GM12878 (cell line): ENCODE measurements around the gene TERF2IP.

ENCODE experiments used
- CEBPB ChIP-seq, 2 experiments: fragments of 150-350 bp in 1 of 2; IDR thresholded peaks; 2 replicates each; pipeline ENCODE4 v1.6.1; 2012 to 2014; ENCODE audit warnings: low read depth in 2 of 2, low read length in 2 of 2, borderline replicate concordance in 1 of 2, inconsistent platforms in 1 of 2
- CHD2 ChIP-seq: IDR thresholded peaks from 2 replicates; pipeline ENCODE4 v1.6.1; 2011; ENCODE audit warnings: low read depth, low read length, improper control_type of control experiment, borderline replicate concordance
- HDAC2 ChIP-seq: fragments of 200-600 bp; sonication (generic); IDR thresholded peaks from 2 replicates; pipeline ENCODE4 v1.6.1; 2017
- MEF2A ChIP-seq: IDR thresholded peaks from 2 replicates; pipeline ENCODE4 v1.6.1; 2011; ENCODE audit warnings: low read depth, mild to moderate bottlenecking, low read length, moderate library complexity; ENCODE audit not compliant: insufficient read depth
- POLR2A ChIP-seq: IDR thresholded peaks from 2 replicates; pipeline ENCODE4 v1.6.1; 2011; ENCODE audit warnings: low read depth, mild to moderate bottlenecking, low read length
- POLR2AphosphoS5 ChIP-seq: IDR thresholded peaks from 2 replicates; pipeline ENCODE4 v1.6.1; 2011; ENCODE audit warnings: mild to moderate bottlenecking, low read length, inconsistent platforms
- WRNIP1 ChIP-seq: IDR thresholded peaks from 2 replicates; pipeline ENCODE4 v1.6.1; 2011; ENCODE audit warnings: low read depth, low read length, improper control_type of control experiment, borderline replicate concordance
- ZNF274 ChIP-seq: IDR thresholded peaks from one replicate; pipeline ENCODE4 v1.8.0; 2011; ENCODE audit not compliant: insufficient read length, insufficient read depth
- TF ChIP-seq, protein P1 (sequence below): fragments of 450-650 bp; IDR thresholded peaks from 2 replicates; pipeline ENCODE4 v1.6.1; 2017; ENCODE audit warnings: mild to moderate bottlenecking, low read depth, inconsistent platforms; ENCODE audit not compliant: poor library complexity, severe bottlenecking

DNA sequence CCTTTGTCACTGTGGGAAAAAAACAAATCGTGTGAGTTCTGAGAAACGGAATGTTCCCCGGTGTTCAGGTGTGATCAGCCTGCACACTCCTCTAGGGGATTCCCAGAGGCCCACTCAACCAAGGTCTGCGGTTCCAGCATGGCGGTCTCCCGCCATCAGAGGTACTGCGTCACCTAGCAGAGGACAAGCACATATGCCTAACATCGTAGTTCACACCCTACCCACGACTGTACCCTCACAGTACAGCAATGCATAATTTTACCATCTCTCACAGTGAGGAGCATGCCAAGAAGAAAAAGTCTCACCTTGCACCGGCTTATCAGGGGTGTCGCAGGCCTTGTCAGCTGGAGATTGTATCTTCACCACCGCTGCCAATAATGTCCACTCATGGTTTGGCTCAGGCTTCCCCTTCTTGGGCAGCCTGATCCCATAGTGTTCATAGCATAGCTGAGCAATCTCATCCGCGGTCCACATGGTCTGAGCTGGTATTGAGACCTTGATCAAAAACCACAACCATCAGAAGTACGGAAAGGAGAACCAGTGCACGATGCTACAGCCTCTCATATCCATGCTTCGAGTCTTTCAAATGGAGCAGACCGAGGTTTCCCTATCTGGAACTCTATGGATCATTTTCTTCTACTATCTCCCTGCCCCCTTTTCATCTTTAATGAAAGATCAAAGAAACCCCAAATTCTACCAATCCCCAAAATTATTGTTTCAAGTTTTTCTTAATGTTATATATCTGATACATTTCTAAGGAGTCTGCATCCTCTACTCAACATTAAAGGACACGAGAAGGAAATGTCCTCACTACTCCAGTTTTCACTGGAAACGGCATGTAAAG, 27.0 kb upstream of the TERF2IP start:
- 0 out of 2 replicates have a peak, but pooled peaks have one; percentile 9 for TF ChIP-seq MEF2A
- no peak for TF ChIP-seq CEBPB (IDR thresholded peaks at IDR 0.05; ENCODE audit: borderline replicate concordance in 1 of 2, low read depth in 2 of 2, low read length in 2 of 2)
- TF ChIP-seq POLR2A = peak; percentile 51
- TF ChIP-seq CHD2 = no peak
- no peak for TF ChIP-seq HDAC2
- TF ChIP-seq, protein P1, sequence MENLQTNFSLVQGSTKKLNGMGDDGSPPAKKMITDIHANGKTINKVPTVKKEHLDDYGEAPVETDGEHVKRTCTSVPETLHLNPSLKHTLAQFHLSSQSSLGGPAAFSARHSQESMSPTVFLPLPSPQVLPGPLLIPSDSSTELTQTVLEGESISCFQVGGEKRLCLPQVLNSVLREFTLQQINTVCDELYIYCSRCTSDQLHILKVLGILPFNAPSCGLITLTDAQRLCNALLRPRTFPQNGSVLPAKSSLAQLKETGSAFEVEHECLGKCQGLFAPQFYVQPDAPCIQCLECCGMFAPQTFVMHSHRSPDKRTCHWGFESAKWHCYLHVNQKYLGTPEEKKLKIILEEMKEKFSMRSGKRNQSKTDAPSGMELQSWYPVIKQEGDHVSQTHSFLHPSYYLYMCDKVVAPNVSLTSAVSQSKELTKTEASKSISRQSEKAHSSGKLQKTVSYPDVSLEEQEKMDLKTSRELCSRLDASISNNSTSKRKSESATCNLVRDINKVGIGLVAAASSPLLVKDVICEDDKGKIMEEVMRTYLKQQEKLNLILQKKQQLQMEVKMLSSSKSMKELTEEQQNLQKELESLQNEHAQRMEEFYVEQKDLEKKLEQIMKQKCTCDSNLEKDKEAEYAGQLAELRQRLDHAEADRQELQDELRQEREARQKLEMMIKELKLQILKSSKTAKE = no peak
- no peak for TF ChIP-seq ZNF274
- TF ChIP-seq WRNIP1 = no peak
- TF ChIP-seq POLR2AphosphoS5 = no peak; the same call in 1 of the 2 replicates
